ENCODE results near the gene HSF5. TPM values are rescaled to one million over a fixed set of nuclear protein-coding genes. Genes with fewer than 3 reads are reported as not detected.

HSF5 gene
- total RNA-seq, 1 donor from 2014 or later = 5.5 TPM

- no peak overlapping the region for H3K4me3 Mint-ChIP-seq
- H3K27ac Mint-ChIP-seq = no peak overlapping the region
- no peak for TF ChIP-seq CTCF (IDR thresholded peaks at IDR 0.05)
- no peaks in the 10 kb centered on the region for H3K9me3 Mint-ChIP-seq
- no peaks in the 10 kb centered on the region for H3K4me1 Mint-ChIP-seq
- POLR2A ChIA-PET = no interaction called here
- intact Hi-C loops (cut with micrococcal nuclease) = no loop called here
- DNase-seq (no peak), ATAC-seq (ENCODE audit: low read depth) (no peak)
- no peaks in the 10 kb centered on the region for H3K36me3 Mint-ChIP-seq (ENCODE audit: low read depth)
- no peaks in the 10 kb centered on the region for H3K27me3 Mint-ChIP-seq
- CTCF ChIA-PET = no interaction called here
These were observed 97.3 kb downstream of the HSF5 start for GRCh38 chr17:58390884-58391283.

- no peaks in the 10 kb centered on the region for H3K9me3 Mint-ChIP-seq
- ATAC-seq (ENCODE audit: low read depth) (no peak), DNase-seq (no peak)
- peaks cover 9% of the 10 kb centered on the region for H3K4me1 Mint-ChIP-seq
- no peak overlapping the region for H3K27ac Mint-ChIP-seq
- TF ChIP-seq CTCF (IDR thresholded peaks at IDR 0.05) = no peak
- H3K36me3 Mint-ChIP-seq (ENCODE audit: low read depth) = no peaks in the 10 kb centered on the region
- H3K27me3 Mint-ChIP-seq = no peaks in the 10 kb centered on the region
- ChIA-PET POLR2A (interaction anchor here (0.6 to 1.6 kb wide), 3 partner anchors 58 to 660 kb away, joined by 3 to 4 read pairs (median 3); no protein-coding TSS in a partner anchor), CTCF (no interaction called here)
- intact Hi-C loops (cut with micrococcal nuclease) = no loop called here
- no peak overlapping the region for H3K4me3 Mint-ChIP-seq
These were observed 99.7 kb downstream of the HSF5 start for GRCh38 chr17:58388302-58389190.

GRCh38 chr17:58387834-58388233, 100.4 kb downstream of the HSF5 start:
- ATAC-seq (ENCODE audit: low read depth) (no peak), DNase-seq (no peak)
- Mint-ChIP-seq H3K27ac (no peak overlapping the region), H3K4me3 (no peak overlapping the region), H3K4me1 (peaks cover 12% of the 10 kb centered on the region), H3K27me3 (no peaks in the 10 kb centered on the region), H3K9me3 (no peaks in the 10 kb centered on the region), H3K36me3 (ENCODE audit: low read depth) (no peaks in the 10 kb centered on the region)
- POLR2A ChIA-PET = no interaction called here
- CTCF ChIA-PET = no interaction called here
- intact Hi-C loops (cut with micrococcal nuclease) = no loop called here
- no peak for TF ChIP-seq CTCF (IDR thresholded peaks at IDR 0.05)

- intact Hi-C loops (cut with micrococcal nuclease) = no loop called here
- H3K4me3 Mint-ChIP-seq = no peak overlapping the region
- POLR2A ChIA-PET = no interaction called here
- H3K4me1 Mint-ChIP-seq = peaks cover 23% of the 10 kb centered on the region
- no peaks in the 10 kb centered on the region for H3K9me3 Mint-ChIP-seq
- no peak for TF ChIP-seq CTCF (IDR thresholded peaks at IDR 0.05)
- no peaks in the 10 kb centered on the region for H3K27me3 Mint-ChIP-seq
- no peak for ATAC-seq (ENCODE audit: low read depth)
- CTCF ChIA-PET = no interaction called here
- no peak overlapping the region for H3K27ac Mint-ChIP-seq
- DNase-seq = no peak
- no peaks in the 10 kb centered on the region for H3K36me3 Mint-ChIP-seq (ENCODE audit: low read depth)
These were observed 101.5 kb downstream of the HSF5 start for GRCh38 chr17:58386708-58387107.

- ChIA-PET CTCF (no interaction called here), POLR2A (no interaction called here)
- DNase-seq (no peak), ATAC-seq (ENCODE audit: low read depth) (no peak)
- Mint-ChIP-seq H3K27ac (no peak overlapping the region), H3K4me3 (no peak overlapping the region), H3K36me3 (ENCODE audit: low read depth) (no peaks in the 10 kb centered on the region), H3K27me3 (no peaks in the 10 kb centered on the region), H3K9me3 (no peaks in the 10 kb centered on the region), H3K4me1 (peaks cover 24% of the 10 kb centered on the region)
- no peak for TF ChIP-seq CTCF (IDR thresholded peaks at IDR 0.05)
- intact Hi-C loops (cut with micrococcal nuclease) = no loop called here
These were observed 102.8 kb downstream of the HSF5 start for GRCh38 chr17:58385359-58385899.
